NCI-H2196 treated with DMSO at 0.1 percent for 48 hours (cell line): ENCODE measurements around the gene ANGEL2.
"Not testable (repeated sequence)": the region's sequence is repeated elsewhere in the genome, so short reads cannot be mapped to it uniquely, and the experiment has no call there.

Experiments
- DNase-seq: peaks from one replicate; lab custom pipeline; 2025; ENCODE audit not compliant: unreplicated experiment; lab: John Stamatoyannopoulos, UW

Gene ANGEL2

GRCh38 chr1:212976586-212976985, 39.1 kb downstream of the ANGEL2 start:
- no peak for DNase-seq

GRCh38 chr1:212975111-212975918, 40.4 kb downstream of the ANGEL2 start:
- no peak for DNase-seq

- no peak for DNase-seq
Measured at GRCh38 chr1:212974711-212975110, 41.0 kb downstream of the ANGEL2 start.

GRCh38 chr1:212973899-212974298, 41.8 kb downstream of the ANGEL2 start:
- DNase-seq = no peak

GRCh38 chr1:212973426-212973825, 42.2 kb downstream of the ANGEL2 start:
- no peak for DNase-seq

- DNase-seq = no peak
Measured at GRCh38 chr1:212971312-212971711, 44.4 kb downstream of the ANGEL2 start.

- DNase-seq = no peak
Measured at GRCh38 chr1:212970085-212970484, 45.6 kb downstream of the ANGEL2 start.

- no peak for DNase-seq
Measured at GRCh38 chr1:212968368-212968863, 47.3 kb downstream of the ANGEL2 start.

- DNase-seq = no peak
Measured at GRCh38 chr1:212967801-212968200, 47.9 kb downstream of the ANGEL2 start.

GRCh38 chr1:212966616-212967015, 49.1 kb downstream of the ANGEL2 start:
- DNase-seq = no peak

GRCh38 chr1:212964993-212965392, 50.7 kb downstream of the ANGEL2 start:
- not testable (repeated sequence) for DNase-seq

- DNase-seq = no peak
Measured at GRCh38 chr1:212964102-212964501, 51.6 kb downstream of the ANGEL2 start.

- no peak for DNase-seq
Measured at GRCh38 chr1:212962509-212962908, 53.2 kb downstream of the ANGEL2 start.

GRCh38 chr1:212960932-212961331, 54.7 kb downstream of the ANGEL2 start:
- no peak for DNase-seq

GRCh38 chr1:212959266-212960220, 56.1 kb downstream of the ANGEL2 start:
- DNase-seq = no peak

GRCh38 chr1:212958175-212958574, 57.5 kb downstream of the ANGEL2 start:
- DNase-seq = no peak

GRCh38 chr1:212957546-212957945, 58.1 kb downstream of the ANGEL2 start:
- no peak for DNase-seq

- DNase-seq = no peak
Measured at GRCh38 chr1:212955961-212956620, 59.6 kb downstream of the ANGEL2 start.

- no peak for DNase-seq
Measured at GRCh38 chr1:212955098-212955497, 60.6 kb downstream of the ANGEL2 start.

- no peak for DNase-seq
Measured at GRCh38 chr1:212954514-212954913, 61.2 kb downstream of the ANGEL2 start.

- no peak for DNase-seq
Measured at GRCh38 chr1:212953321-212953720, 62.3 kb downstream of the ANGEL2 start.
